ENCODE data around the gene EXOC2.

Gene EXOC2

DNA sequence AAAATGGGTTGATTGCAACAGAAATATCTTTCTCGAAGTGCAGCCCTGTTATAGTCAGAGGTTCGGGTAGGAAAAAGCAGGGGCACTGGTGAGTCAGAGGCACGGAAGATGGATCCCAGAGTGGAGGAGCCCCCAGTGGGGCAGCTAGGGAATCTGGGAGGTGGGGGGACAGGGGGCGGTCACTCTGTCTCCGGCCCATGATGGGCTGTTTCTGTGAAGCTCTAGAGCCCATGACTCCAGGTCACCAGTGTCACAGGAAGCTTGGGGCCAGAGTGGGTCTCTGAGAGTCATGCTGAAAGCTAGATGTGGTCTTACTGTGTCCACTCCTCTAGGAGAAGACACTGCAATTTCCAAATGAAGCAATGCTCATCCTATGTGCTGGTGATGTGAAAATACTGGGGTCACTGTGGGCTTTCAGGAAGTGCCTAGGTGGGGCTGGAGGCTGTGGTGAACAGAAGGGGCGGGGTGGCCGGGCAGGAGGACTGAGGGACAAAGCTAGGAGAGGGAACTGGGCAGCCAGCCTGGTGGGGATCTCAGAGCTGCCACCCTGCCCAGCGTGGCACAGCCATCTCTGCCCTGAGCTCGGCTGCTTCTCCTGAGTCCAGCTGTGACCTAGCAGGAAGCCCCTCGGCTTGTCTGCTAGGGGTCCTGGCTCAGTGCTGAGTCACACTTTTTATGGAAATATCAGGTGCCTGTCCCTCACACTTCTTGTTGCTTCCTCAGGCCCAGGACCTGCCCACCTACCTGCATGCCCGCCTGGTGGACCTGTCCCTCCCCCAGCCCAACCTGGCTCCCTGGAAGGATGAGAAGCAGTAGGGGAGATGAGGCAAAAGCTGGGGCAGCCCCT lies 247.1 kb downstream of the EXOC2 start:
- no peak for DNase-seq (ENCODE audit: low spot score)

- DNase-seq (ENCODE audit: low spot score): no peak
Observed at GRCh38 chr6:444653-445275, 248.2 kb downstream of the EXOC2 start.

- DNase-seq (ENCODE audit: low spot score): no peak
Observed at GRCh38 chr6:443621-444159, 249.2 kb downstream of the EXOC2 start.

DNA sequence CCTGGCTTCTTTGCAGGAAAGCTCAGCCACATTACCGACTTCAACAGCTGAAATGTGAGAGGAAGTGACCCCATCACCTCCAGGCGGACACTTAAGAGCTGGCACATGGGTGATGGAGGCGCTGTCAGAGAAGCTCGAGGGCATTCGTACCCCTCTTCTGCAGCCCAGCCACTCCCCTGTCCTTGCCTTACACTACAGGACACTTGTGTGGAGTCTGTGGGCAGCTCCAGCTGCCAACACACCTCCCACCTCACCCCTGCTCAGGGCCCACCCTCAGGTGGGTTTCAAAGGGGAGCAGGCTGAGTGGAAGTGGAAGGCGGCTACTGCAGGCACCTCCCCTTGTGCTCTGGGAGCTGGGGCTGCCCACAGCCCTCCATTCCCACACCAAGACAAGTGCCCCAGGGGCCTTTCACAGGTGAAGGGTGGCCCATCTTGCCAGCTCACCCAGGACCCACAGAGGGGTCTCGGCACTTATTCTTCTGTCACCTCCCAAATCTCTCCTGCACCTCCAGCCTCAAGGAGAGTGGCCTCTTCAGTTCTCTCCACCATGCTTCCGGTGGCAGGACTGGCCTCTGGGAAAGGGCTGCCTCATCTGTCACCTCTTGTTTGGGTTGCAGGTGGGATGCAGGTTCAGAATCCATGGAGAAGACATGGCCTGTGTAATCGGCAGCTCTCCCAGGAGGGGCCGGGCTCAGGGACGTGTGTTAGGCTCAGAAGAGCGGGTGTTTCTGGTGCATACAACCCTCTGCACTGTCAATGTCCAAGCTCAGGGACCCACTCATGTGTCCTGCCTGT lies 251.6 kb downstream of the EXOC2 start:
- DNase-seq (ENCODE audit: low spot score): no peak

GRCh38 chr6:439641-440167 lies 253.2 kb downstream of the EXOC2 start:
- no peak for DNase-seq (ENCODE audit: low spot score)

- DNase-seq (ENCODE audit: low spot score): no peak
Observed at GRCh38 chr6:438634-439170, 254.2 kb downstream of the EXOC2 start.

- DNase-seq (ENCODE audit: low spot score): no peak
Observed at GRCh38 chr6:437037-437392, 255.9 kb downstream of the EXOC2 start.

GRCh38 chr6:436308-437036 lies 256.5 kb downstream of the EXOC2 start:
- DNase-seq (ENCODE audit: low spot score): no peak

GRCh38 chr6:435441-436307 lies 257.3 kb downstream of the EXOC2 start:
- no peak for DNase-seq (ENCODE audit: low spot score)

Data from HuH-7.5 (cell line).